GM12878 (cell line): ENCODE results near the gene TCEA2. TPM values are rescaled to one million over a fixed set of nuclear protein-coding genes. Genes with fewer than 3 reads are reported as not detected.
A peak's percentile ranks its signal among the peaks of the same experiment; 100 is the strongest.

ENCODE experiments used
- ATAC-seq: fragments of 200-7000 bp; cut with Tn5 transposase; 3 replicates; pipeline ENCODE4 v1.9.1; 2020; ENCODE audit warnings: mild to moderate bottlenecking, moderate library complexity
- BruUV-seq: library from RNA; stranded (reverse); fragments of 400-500 nt; replicated peaks from 2 replicates; lab custom pipeline; 2021; lab: Mats Ljungman, UMichigan
- CTCF ChIA-PET: fragments of 300-600 bp; sonication (Branson Sonifier 250); formaldehyde crosslinking; extraction: SDS; loops from one replicate; lab custom pipeline; 2021; ENCODE audit warnings: inconsistent platforms; lab: Yijun Ruan, JAX
- POLR2A ChIA-PET: fragments of 350-600 bp; formaldehyde crosslinking; extraction: SDS; loops from one replicate; lab custom pipeline; 2021; ENCODE audit warnings: inconsistent platforms; lab: Charles Lee
- RAD21 ChIA-PET: fragments of 300-600 bp; sonication (Branson Sonifier 250); formaldehyde crosslinking; loops from one replicate; lab custom pipeline; 2023; ENCODE audit warnings: antibody characterized with exemption; ENCODE audit not compliant: unreplicated experiment; lab: Charles Lee
- SMC1A ChIA-PET: fragments of 300-600 bp; sonication (Branson Sonifier 250); formaldehyde crosslinking; loops from one replicate; lab custom pipeline; 2023; ENCODE audit not compliant: unreplicated experiment, uncharacterized antibody; lab: Charles Lee
- DNase-seq: peaks from one replicate; pipeline ENCODE4 v3.0.0-alpha.2; 2011; ENCODE audit warnings: low read depth, low spot score
- FAIRE-seq: peaks from 3 replicates; lab custom pipeline; 2011; peaks lifted over from hg19 to GRCh38; lab: Jason Lieb, UNC
- H2AFZ ChIP-seq: 2 replicates; pipeline ENCODE4 v1.6.0; 2011; ENCODE audit warnings: low read depth, low read length, control low read depth; ENCODE audit not compliant: control insufficient read depth
- H3K27ac ChIP-seq: 2 replicates; pipeline ENCODE4 v1.5.1; 2011; ENCODE audit warnings: control low read depth; ENCODE audit not compliant: control insufficient read depth, insufficient read depth
- H3K27me3 ChIP-seq, 2 experiments: replicated peaks in 1 of 2; 2 replicates each; pipeline versions ENCODE4 v1.6.0 to v1.6.1; 2011; ENCODE audit warnings: low read length in 1 of 2; ENCODE audit not compliant: control insufficient read depth in 2 of 2, insufficient read depth in 2 of 2
- H3K36me3 ChIP-seq, 2 experiments: 2 replicates each; pipeline ENCODE4 v1.5.1; 2011; ENCODE audit warnings: low read length in 1 of 2; ENCODE audit not compliant: control insufficient read depth in 2 of 2, insufficient read depth in 2 of 2
- H3K4me1 ChIP-seq: 2 replicates; pipeline ENCODE4 v1.6.1; 2011; ENCODE audit warnings: mild to moderate bottlenecking, low read length, moderate library complexity, mixed read lengths; ENCODE audit not compliant: control insufficient read depth, insufficient read depth
- H3K4me2 ChIP-seq: 2 replicates; pipeline ENCODE4 v1.6.0; 2011; ENCODE audit warnings: control low read depth; ENCODE audit not compliant: control insufficient read depth, insufficient read depth
- H3K4me3 ChIP-seq: fragments of 200-600 bp; sonication (generic); 2 replicates; pipeline ENCODE4 v1.5.1; 2016
- H3K79me2 ChIP-seq: 2 replicates; pipeline ENCODE4 v1.6.0; 2011; ENCODE audit warnings: low read length; ENCODE audit not compliant: control insufficient read depth, insufficient read depth
- H3K9ac ChIP-seq: 2 replicates; pipeline ENCODE4 v1.8.0; 2011; ENCODE audit warnings: low read length, control low read depth, mixed read lengths; ENCODE audit not compliant: control insufficient read depth, insufficient read depth
- H3K9me3 ChIP-seq: replicated peaks from 3 replicates; pipeline ENCODE4 v1.5.1; 2011; ENCODE audit warnings: mild to moderate bottlenecking, low read length; ENCODE audit not compliant: control insufficient read depth, insufficient read depth
- H4K20me1 ChIP-seq: 2 replicates; pipeline ENCODE4 v1.6.0; 2011; ENCODE audit not compliant: control insufficient read depth, insufficient read depth
- KDM1A ChIP-seq: fragments of 200-600 bp; sonication (generic); IDR thresholded peaks from 2 replicates; pipeline ENCODE4 v1.6.1; 2016; ENCODE audit warnings: borderline replicate concordance
- PAX5 ChIP-seq: IDR thresholded peaks from 2 replicates; pipeline ENCODE4 v1.6.1; 2011; ENCODE audit warnings: low read depth, low read length, borderline replicate concordance
- POLR2A ChIP-seq: IDR thresholded peaks from 2 replicates; pipeline ENCODE4 v1.6.1; 2011; ENCODE audit warnings: low read depth, mild to moderate bottlenecking, low read length
- SPI1 ChIP-seq: IDR thresholded peaks from 2 replicates; pipeline ENCODE4 v1.6.1; 2011; ENCODE audit warnings: low read depth, mild to moderate bottlenecking, low read length, moderate library complexity, borderline replicate concordance; ENCODE audit not compliant: insufficient read depth
- WGBS: methylation state at CpG from one replicate; pipeline ENCODE4 v1.1.6; 2016; ENCODE audit warnings: low lambda C conversion rate; ENCODE audit not compliant: insufficient replicate concordance, insufficient coverage; ENCODE audit errors: missing lambda C conversion rate; 5-methylcytosine and 5-hydroxymethylcytosine counted together
- in situ Hi-C: fragments of 300-500 bp; cut with MboI; formaldehyde crosslinking; loops from 9 replicates; pipeline ENCODE4 v1.14.3; 2018; ENCODE audit warnings: mixed read lengths
- intact Hi-C: fragments of 100-400 bp; cut with micrococcal nuclease; formaldehyde crosslinking; loops from one replicate; pipeline ENCODE4 v1.14.2; 2022; ENCODE audit not compliant: unreplicated experiment
- polyA plus RNA-seq, 11 experiments: library from polyadenylated mRNA; depleted of rRNA in 4 of 11; unstranded in 6 of 11; stranded (reverse) in 5 of 11; fragments of >200 nt; fragmentation: Nextera tagmentation in 4 of 11; fragmentation: Illumina TruSeq in 1 of 11; extraction: Ambion mirVana in 4 of 11; extraction: Trizol in 1 of 11; gene quantifications; 1 replicate in 1 of 11; 2 replicates in 10 of 11; pipeline versions ENCODE4 v1.2.1 to v1.2.3, GENCODE V29; 2011 to 2016; ENCODE audit warnings: inconsistent platforms in 2 of 11, missing spikeins in 2 of 11, low read depth in 1 of 11
- total RNA-seq, 4 experiments: library from RNA; depleted of rRNA in 3 of 4; stranded (reverse); fragments of >200 nt in 3 of 4; fragmentation: Illumina TruSeq in 1 of 4; extraction: Trizol in 1 of 4; gene quantifications; 2 replicates each; pipeline versions ENCODE4 v1.2.1 to v1.2.3, GENCODE V29; 2013 to 2021

TCEA2 gene
- total and polyA plus RNA-seq, 10 of the 15 experiments (the other 5 are each of a cell fraction or from before 2014, with no cell fraction given) = 3.4 to 42.5 (median 13.3) TPM

DNA sequence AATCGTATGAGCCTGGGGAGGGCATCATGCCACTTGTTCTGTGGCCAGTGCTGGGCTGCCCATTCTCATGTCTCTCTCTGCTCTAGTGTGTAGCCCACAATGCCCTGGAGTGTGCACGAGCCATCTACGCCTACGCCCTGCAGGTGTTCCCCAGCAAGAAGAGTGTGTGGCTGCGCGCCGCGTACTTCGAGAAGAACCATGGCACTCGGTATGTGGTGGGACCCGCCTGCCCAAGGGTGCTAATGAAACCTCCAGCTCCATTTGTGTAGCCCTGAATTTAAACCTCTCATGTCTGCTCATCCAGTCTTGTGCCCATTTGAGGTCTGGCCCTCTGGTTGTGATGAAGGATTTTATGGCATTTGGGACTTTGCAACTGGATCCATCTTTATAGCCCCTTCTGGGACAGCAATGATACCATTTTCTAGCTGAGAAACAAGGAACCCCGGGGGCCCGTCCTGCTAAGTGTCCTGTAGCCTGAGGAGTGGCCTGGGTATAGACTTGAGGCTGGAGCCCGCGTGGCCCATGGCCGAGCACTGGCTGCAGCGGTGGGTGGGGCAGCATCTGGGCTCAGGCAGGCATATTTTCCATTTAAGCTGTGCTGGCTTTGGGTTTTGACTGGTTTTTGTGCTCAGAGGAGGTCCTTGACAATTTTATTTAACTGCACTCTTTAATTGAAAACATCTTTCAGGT, 40.2 kb upstream of the TCEA2 start:
- Histone ChIP-seq H3K27me3 (no peaks in the 10 kb centered on the region), H3K27ac (no peak overlapping the region), H4K20me1 (no peaks in the 10 kb centered on the region), H3K79me2 (no peaks in the 10 kb centered on the region), H3K4me1 (no peaks in the 10 kb centered on the region), H3K9me3 (no peaks in the 10 kb centered on the region), H2AFZ (no peak overlapping the region), H3K9ac (no peak overlapping the region), H3K36me3 (peaks cover 62 to 63% of the 10 kb centered on the region in 2 experiments), H3K4me3 (no peak overlapping the region), H3K4me2 (no peak overlapping the region)
- DNase-seq (no peak), ATAC-seq (no peak), FAIRE-seq (no peak)
- WGBS = 97% methylated on average over 17 of the region's 17 CpGs
- TF ChIP-seq KDM1A (no peak), SPI1 (no peak), POLR2A (peak; percentile 30; the same call in 1 of the 2 replicates)
- SMC1A ChIA-PET = no interaction called here
- CTCF ChIA-PET = no interaction called here
- intact Hi-C loops = no loop called here
- RAD21 ChIA-PET = no interaction called here
- no TSS peak for BruUV-seq
- in situ Hi-C loops = no loop called here
- POLR2A ChIA-PET = no interaction called here

DNA sequence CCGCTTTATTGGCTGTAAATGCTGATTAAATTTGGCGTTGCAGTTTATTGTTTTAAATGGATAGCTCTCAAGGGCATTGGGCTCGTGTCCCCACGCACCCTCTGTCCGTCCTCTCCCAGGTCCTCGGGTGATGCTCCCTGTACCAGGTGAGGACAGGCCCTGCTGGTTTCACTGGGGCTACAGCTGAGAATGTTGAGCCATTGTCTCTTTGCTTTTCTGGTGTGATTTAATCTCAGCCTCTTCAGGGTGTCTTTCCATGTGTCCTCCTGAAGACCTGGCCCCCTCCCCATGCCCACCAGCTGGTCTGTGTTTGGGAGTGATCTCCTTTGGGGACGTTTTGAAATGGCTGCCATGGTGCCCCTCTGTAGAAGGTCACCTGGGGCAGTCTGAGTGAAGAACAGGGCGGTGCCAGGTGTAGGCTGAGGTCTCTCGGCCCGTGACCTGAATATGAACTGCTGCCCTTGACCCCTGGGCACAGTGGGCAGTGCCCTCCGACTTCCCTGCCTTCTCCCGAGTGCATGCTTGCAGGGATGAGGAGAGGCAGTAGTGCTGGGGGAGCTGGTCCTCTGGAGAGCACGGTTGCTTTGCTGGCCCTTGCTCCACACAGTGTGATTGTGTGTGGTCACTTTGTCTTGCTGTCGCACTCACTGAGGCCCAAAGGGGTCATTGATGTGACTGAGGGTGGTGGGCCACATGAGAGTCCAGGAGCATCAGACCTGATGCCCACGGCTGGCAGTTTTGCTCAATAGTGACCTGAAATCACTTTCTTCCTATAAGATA, 39.4 kb upstream of the TCEA2 start:
- no peaks in the 10 kb centered on the region for H4K20me1 ChIP-seq
- intact Hi-C loops (no loop called here), in situ Hi-C loops (no loop called here)
- no peaks in the 10 kb centered on the region for H3K4me1 ChIP-seq
- no peak for FAIRE-seq
- H3K9ac ChIP-seq = no peak overlapping the region
- CTCF ChIA-PET = no interaction called here
- WGBS = 90% methylated on average over 15 of the region's 15 CpGs
- SMC1A ChIA-PET = no interaction called here
- peaks cover 61 to 63% of the 10 kb centered on the region in 2 experiments for H3K36me3 ChIP-seq
- DNase-seq = no peak
- no peak for ATAC-seq
- RAD21 ChIA-PET = no interaction called here
- H3K4me2 ChIP-seq = no peak overlapping the region
- TF ChIP-seq PAX5 (no peak), POLR2A (peak; percentile 49)
- no peak overlapping the region for H3K27ac ChIP-seq
- H2AFZ ChIP-seq = no peak overlapping the region
- POLR2A ChIA-PET = no interaction called here
- no TSS peak for BruUV-seq
- no peaks in the 10 kb centered on the region for H3K9me3 ChIP-seq
- H3K4me3 ChIP-seq = no peak overlapping the region
- H3K79me2 ChIP-seq = no peaks in the 10 kb centered on the region
- H3K27me3 ChIP-seq = no peaks in the 10 kb centered on the region
